Measurements from ENCODE around the gene S100A11.

- TF ChIP-seq CTCF (conservative IDR thresholded peaks at IDR 0.05; ENCODE audit: low read length) (no peak), EZH2phosphoT487 (IDR thresholded peaks at IDR 0.05; ENCODE audit: borderline replicate concordance, low read depth, low read length) (no peak)
Measured at GRCh38 chr1:152029144-152029928, 7.5 kb downstream of the S100A11 start.

Data from OCI-LY7 (cell line).